ELF-1 (cell line): Measurements from ENCODE around the gene GPHA2.
"Not testable (repeated sequence)": the region's sequence is repeated elsewhere in the genome, so short reads cannot be mapped to it uniquely, and the experiment has no call there.

Experiments
- DNase-seq: peaks from one replicate; pipeline ENCODE4 v3.0.0-alpha.2; 2016; ENCODE audit warnings: low read depth, low spot score

GPHA2 gene

GRCh38 chr11:64935359-64936081 is at the start of gene GPHA2:
GPHA2 (minus strand) TSS chr11:64935893; CDS start chr11:64935460, 433 bp downstream.
- DNase-seq, result peak; percentile 88

DNA sequence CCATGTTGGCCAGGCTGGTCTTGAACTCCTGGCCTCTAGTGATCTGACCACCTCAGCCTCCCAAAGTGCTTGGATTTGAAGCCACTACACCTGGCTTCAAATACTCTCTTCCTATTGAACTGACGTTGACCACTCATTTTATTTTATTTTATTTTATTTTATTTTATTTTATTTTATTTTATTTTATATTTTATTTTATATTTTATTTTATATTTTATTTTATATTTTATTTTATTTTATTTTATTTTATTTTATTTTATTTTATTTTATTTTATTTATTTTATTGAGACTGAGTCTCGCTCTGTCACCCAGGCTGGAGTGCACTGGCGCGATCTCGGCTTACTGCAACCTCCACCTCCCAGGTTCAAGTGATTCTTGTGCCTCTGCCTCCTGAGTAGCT is 47.6 kb upstream of the GPHA2 start:
- not testable (repeated sequence) for DNase-seq

DNA sequence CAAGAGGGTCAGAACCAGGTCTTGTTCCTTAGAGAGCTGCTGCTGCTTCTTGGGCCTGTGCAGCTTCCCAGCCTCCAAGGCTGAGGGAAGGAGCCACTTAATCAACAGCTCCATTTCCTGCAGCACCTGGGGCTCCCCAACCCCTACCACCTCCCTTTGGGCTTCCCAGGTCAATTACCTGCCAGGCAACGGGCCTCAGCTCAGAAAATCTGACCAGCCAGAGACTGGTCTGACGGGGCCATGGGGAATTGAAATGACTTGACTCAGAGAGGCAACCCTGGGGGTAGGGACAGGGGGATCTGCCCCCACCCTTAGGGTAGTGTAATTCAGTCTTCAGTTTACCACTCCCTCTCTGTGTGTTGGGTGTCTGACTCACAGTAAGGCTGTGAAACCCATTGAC is 41.0 kb upstream of the GPHA2 start:
- DNase-seq, result no peak

DNA sequence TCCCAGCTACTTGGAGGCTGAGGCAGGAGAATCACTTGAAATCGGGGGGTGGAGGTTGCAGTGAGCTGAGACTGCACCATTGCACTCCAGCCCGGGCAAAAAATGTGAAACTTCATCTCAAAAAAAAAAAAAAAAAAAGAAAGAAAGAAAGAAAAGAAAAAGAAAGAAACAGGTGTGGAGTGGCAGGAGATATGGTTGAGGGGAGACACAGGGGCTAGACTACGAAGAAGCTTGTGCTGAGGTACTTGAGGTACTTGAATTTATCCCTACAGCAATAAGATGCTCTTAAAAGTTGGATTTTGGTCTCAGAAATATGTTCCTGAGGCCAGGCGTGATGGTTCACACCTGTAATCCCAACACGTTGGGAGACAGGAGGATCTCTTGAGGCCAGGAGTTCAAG is 38.4 kb upstream of the GPHA2 start:
- DNase-seq, result no peak

DNA sequence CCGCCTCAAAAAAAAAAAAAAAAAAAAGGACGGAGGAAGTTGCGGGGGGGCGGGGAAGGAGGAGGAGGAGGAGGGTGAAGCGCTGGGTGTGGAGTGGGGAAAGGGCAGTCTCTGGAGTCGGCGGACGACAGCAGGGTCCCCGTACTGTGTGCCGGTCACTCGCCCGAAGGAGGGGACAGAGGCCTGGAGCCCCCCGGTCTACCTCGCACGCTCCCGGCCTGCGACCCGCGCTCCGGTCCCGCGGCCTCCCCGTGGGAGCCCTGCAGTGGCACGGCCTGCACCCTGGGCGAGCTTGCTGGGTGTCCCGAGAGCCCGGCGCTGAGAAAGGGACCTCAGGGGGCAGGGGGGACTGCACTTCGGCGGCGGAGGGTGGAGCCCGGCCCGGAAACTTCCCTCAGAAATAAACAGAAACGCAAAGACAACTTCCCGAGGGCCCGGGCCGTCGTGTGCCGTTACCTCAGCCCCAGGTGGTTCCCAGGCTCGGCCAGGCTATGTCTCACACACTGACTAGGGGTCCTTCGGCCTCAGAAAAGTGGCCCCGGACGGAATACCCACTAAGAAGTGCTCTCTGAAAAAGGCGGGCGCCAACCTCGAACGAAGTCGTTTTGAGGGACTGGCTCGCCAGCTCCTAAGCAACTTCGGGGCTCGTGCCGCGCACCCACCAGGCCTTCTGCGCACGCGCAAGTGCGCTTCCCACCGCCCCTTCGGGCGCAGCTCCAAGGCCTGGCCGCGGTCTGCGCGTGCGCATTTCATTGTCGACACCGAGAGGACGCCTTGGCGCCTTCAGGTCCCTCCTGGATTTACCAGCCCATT is 35.9 kb upstream of the GPHA2 start, which contains the start of gene MAJIN:
MAJIN (minus strand) TSS at position 688 of the 813 bp plus-strand sequence. CDS start 12,703 bp downstream, outside the sequence.
- DNase-seq, result peak; percentile 93

DNA sequence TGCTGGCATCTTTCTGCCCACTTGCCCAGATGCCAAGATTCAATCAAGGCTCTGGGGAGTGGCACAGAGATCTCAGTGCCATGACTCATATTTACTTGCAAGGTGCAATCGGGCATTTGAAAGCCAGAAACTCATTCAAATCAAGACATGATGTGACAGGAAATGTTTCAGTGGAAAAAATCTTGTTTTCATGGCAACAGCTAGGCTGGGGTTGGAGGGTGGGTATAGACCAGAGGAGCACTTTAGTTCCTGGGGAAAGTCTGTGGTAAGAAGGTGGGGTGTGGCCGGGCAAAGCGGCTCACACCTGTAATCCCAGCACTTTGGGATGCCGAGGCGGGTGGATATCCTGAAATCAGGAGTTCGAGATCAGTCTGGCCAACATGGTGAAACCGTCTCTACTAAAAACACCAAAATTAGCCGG is 35.0 kb upstream of the GPHA2 start:
- no peak for DNase-seq

DNA sequence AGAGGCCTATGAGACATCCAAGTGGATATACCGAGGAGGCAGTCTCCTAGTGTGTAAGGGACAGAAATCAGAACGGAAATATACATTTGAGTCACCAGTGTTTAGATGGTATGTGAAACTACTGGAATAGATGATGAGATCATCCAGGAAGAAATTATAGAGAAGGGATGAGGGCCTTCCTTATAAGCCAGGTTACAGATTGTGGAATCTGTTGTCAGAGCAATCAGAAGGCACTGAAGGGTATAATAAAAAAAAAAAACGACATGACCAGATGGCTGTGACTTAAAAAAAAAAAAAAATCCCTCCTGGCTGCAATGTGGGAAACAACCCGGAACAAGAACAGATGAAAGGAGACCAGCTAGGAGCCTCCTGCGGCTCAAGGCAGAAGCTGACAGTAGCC is 33.5 kb upstream of the GPHA2 start:
- DNase-seq, result no peak

- no peak for DNase-seq
Observed at GRCh38 chr11:64967375-64967774, 31.7 kb upstream of the GPHA2 start.

DNA sequence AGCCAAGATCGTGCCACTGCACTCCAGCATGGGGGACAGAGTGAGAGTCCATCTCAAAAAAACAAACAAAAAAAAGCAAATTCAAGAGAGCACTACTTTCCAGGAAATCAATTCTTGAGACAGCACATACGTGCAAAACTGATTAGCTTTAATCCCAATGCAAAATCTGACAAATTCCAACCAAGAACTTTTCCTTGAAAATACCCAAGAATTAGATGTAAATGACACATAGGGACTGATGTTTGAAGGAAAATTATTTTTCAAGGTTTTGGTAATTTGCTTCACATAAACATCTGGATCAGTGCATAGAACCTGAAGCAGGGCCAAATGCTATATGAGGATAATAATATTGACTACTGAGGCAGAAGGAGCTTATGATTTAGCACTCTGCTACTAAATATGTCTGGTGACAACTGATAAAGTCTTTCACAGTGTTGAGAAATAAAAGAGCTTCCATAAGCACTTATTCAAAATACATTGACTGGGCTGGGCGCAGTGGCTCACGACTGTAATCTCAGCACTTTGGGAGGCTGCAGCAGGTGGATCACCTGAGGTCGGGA is 27.5 kb upstream of the GPHA2 start:
- DNase-seq, result no peak

DNA sequence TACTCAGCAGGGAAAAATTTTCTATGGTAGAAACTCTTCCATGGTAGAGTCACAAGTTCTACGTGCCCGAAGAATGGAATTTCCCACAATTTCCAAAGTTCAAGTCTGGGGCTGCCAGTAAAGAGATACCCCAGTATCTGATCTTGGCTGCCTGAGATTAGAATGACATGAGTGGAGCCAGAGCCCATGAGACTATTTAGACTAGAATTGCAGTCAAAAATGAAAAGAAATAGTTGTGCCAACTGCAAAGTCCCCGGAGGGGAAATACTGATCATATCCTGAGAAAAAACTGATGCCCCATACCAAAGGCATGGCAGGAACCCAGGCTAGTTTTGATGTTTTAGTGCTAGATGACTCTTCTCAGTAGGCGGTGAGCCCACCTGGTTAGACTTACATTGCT is 25.0 kb upstream of the GPHA2 start:
- DNase-seq, result no peak

DNA sequence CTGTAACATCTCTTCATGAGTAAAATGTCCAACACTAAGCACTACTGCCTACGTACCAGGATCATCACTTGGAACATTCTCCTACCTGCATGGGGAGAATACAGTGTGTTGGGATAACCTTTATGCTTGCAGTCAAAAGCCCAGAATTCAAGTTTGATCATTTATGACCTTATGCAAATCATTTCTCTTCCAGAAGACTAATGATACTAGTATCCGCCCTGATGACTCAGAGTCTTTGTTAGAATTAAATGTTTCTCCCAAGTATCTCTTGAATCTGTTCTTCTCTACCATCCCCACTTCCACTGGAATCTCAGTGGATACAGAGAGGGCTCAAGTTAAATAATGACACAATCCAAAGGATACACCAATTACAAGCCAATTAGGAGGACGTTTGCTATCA is 23.8 kb upstream of the GPHA2 start:
- no peak for DNase-seq

DNA sequence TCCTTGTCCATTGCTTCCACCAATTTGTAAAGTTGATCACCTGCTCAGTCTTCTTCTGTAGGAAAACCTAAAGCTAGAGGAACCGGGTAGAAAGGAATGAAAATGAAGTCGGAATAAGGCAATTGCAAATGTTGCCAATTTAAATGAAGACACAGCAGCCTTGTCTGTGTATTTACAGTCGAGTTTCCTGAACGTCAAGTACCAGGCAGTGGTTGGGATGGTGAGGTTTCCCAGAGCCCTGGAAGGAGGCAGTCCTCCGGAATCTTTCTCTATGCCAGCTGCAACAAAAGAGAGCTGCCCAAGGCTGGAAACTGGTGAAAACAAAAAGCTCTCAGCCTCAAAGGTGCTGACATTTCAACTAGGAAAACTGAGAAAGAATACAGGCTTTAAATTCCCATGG is 18.5 kb upstream of the GPHA2 start:
- DNase-seq, result no peak

DNA sequence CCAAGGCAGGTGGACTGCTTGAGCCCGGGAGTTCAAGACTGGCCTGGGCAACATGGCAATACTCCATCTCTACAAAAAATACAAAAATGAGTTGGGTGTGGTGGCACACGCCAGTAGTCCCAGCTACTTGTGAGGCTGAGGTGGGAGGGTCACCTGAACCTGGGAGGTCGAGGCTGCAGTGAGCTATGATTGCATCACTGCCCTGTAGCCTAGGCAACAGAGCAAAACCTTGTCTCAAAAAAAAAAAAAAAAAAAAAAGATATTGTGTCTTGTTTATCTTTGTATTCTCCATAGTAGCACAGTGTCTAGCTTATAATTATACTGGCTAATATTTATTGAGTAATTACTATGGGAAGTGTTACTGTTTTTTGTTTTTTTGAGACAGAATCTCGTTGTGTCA is 15.8 kb upstream of the GPHA2 start:
- DNase-seq, result no peak

DNA sequence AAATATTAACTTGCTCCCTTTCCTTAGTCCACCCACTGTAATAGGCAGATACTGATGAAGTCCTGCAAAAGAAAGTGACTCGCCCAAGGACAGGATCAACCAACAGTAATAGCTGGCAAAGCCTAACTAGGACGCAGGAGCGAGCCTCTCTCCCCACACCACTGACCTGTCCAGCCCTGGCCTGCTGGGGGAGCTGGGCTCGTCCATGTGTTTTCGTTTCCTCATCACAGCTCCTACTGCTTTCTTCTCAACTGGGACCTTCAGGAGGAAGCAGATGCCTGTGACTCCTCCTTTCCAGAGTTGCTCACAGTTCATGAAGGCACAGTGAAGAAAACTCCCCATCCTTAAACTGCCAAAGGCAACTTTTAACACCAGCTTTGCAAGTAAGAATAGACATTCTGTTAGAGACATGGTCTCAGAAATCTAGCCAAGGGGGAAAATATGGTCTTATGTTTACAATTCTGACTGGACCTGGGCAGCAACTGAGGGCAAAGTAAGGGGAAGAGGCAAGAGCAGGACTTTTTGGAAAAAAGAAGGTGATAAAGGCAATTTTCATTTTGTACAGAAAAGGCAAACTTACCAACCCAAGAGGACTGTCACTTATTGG is 11.6 kb upstream of the GPHA2 start:
- DNase-seq, result peak; percentile 22

DNA sequence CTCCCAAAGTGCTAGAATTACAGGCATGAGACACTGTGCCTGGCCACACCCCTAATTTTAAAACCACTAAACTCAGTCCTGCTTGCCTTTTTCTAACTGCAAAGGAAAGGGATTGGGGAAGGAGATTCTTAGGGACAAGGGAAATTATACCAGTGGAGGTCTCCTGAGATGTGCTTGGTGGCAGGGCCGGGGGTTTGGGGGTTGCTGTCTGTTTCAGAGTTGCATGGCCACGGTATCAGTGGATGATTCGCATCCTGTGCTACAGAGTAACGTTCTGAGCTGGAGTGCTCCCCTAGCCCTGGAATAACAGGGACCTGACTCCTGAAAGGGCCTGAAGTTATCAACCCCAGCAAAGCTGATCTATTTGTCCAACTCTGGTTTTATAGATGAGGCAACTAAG is 846 bp upstream of the GPHA2 start:
- DNase-seq, result no peak

- no peak for DNase-seq
Observed at GRCh38 chr11:64934682-64935358, 873 bp downstream of the GPHA2 start.

DNA sequence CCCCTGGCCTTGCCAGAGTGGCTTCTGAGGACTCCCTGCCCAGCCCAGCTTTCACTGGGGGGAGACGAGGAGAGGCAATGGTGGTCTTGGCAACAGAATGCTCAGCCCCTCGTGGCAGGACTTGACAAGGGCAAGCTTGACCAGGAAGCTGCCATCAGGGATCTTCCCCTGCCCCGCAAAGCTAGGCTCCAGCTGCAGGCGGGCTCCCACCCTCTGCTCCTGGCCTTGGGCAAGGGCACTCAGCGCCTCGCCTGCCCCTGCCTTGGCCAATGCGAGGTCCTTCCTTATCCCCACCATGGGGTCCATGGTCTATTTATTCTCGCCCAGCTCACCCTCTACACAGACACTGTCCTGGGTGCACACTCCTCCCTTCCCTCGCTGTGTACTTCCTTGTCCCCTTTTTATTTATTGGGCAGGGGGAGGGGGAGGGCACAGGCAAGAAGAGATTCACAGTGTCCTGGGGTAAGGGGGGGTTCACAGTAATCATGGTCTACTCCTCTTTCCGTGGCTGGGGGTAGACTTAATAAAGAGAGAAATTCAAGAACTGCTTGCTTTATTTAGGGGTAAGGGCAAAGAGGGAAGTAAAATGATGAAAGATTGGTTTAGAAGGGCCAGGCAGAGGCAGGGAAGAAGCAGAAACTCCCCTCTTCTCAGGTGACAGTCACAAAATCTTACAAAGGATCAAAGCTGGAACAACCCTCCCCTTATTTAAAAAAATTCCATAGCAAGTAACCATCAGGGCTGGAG is 1.6 kb downstream of the GPHA2 start:
- DNase-seq, result no peak

GRCh38 chr11:64933213-64933934 is 2.3 kb downstream of the GPHA2 start:
- no peak for DNase-seq

DNA sequence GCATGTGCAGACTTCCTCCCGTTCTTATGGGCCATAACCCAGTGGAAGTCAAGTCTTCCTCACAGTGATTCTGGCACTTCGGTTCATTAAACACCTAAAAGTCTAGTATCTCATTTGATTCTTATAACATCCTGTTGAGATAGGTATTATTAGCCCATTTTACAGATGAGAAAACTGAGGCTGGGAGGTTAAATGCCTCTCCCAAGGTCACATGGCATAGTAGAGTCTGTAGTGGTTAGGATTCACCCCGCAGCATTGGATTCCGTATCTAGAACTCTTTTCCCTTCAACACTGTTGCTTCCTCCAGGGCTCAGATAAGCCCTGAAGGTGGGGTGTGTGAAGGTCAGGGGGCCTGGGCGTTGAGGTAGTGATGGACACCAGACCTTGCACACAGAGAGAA is 3.4 kb downstream of the GPHA2 start:
- no peak for DNase-seq

- DNase-seq, result no peak
Observed at GRCh38 chr11:64931290-64931689, 4.4 kb downstream of the GPHA2 start.
